HCEC 1CT (cell line): Measurements from ENCODE around the gene WNT7A.
"Not testable (repeated sequence)": the region's sequence is repeated elsewhere in the genome, so short reads cannot be mapped to it uniquely, and the experiment has no call there.

Experiments
- DNase-seq: peaks from one replicate; pipeline ENCODE4 v3.0.0-alpha.2; 2017

The WNT7A gene

GRCh38 chr3:13865106-13865505, 14.8 kb downstream of the WNT7A start:
- DNase-seq = no peak

GRCh38 chr3:13863965-13864595, 15.8 kb downstream of the WNT7A start:
- DNase-seq = no peak

GRCh38 chr3:13863382-13863952, 16.4 kb downstream of the WNT7A start:
- DNase-seq = no peak

GRCh38 chr3:13861461-13861860, 18.4 kb downstream of the WNT7A start:
- no peak for DNase-seq

GRCh38 chr3:13860001-13860400, 19.9 kb downstream of the WNT7A start:
- no peak for DNase-seq

- no peak for DNase-seq
These were observed 20.9 kb downstream of the WNT7A start for GRCh38 chr3:13858768-13859520.

GRCh38 chr3:13857702-13858380, 22.0 kb downstream of the WNT7A start:
- DNase-seq = no peak

GRCh38 chr3:13856628-13857027, 23.2 kb downstream of the WNT7A start:
- DNase-seq = not testable (repeated sequence)

- no peak for DNase-seq
These were observed 23.9 kb downstream of the WNT7A start for GRCh38 chr3:13856006-13856405.

GRCh38 chr3:13854492-13854891, 25.4 kb downstream of the WNT7A start:
- DNase-seq = no peak

GRCh38 chr3:13853978-13854296, 25.9 kb downstream of the WNT7A start:
- no peak for DNase-seq

- no peak for DNase-seq
These were observed 26.5 kb downstream of the WNT7A start for GRCh38 chr3:13853256-13853977.

- no peak for DNase-seq
These were observed 27.2 kb downstream of the WNT7A start for GRCh38 chr3:13852638-13853009.

GRCh38 chr3:13851997-13852637, 27.8 kb downstream of the WNT7A start:
- no peak for DNase-seq

GRCh38 chr3:13851091-13851849, 28.6 kb downstream of the WNT7A start:
- DNase-seq = no peak

- DNase-seq = no peak
These were observed 29.5 kb downstream of the WNT7A start for GRCh38 chr3:13850161-13850945.

- DNase-seq = no peak
These were observed 30.9 kb downstream of the WNT7A start for GRCh38 chr3:13849018-13849417.

- no peak for DNase-seq
These were observed 32.9 kb downstream of the WNT7A start for GRCh38 chr3:13846716-13847570.

- no peak for DNase-seq
These were observed 33.6 kb downstream of the WNT7A start for GRCh38 chr3:13846238-13846637.

- DNase-seq = no peak
These were observed 34.1 kb downstream of the WNT7A start for GRCh38 chr3:13845806-13846205.
